ENCODE results near the gene APOM.
A peak's percentile ranks its signal among the peaks of the same experiment; 100 is the strongest.

APOM gene

GRCh38 chr6:31658158-31658688 lies 2.5 kb downstream of the APOM start:
- DNase-seq (ENCODE audit: low spot score), result no peak
- no peak for FAIRE-seq

- DNase-seq (ENCODE audit: low spot score) (no peak), FAIRE-seq (no peak)
Measured at GRCh38 chr6:31658983-31659648, 3.4 kb downstream of the APOM start.

- DNase-seq (ENCODE audit: low spot score) (no peak), FAIRE-seq (no peak)
Measured at GRCh38 chr6:31659649-31660380, 4.1 kb downstream of the APOM start.

- DNase-seq (ENCODE audit: low spot score) (peak; percentile 58), FAIRE-seq (no peak)
Measured at GRCh38 chr6:31660381-31661261, 4.9 kb downstream of the APOM start, which contains the start of gene C6orf47. Gene C6orf47 (minus strand): TSS chr6:31660778. CDS start chr6:31659947, 831 bp downstream.

GRCh38 chr6:31661262-31662123 lies 5.8 kb downstream of the APOM start:
- DNase-seq (ENCODE audit: low spot score), result no peak
- no peak for FAIRE-seq

- FAIRE-seq (no peak), DNase-seq (ENCODE audit: low spot score) (no peak)
Measured at GRCh38 chr6:31662124-31662723, 6.5 kb downstream of the APOM start.

GRCh38 chr6:31663126-31663960 lies 7.6 kb downstream of the APOM start:
- DNase-seq (ENCODE audit: low spot score) (no peak), FAIRE-seq (no peak)

GRCh38 chr6:31663961-31664789 lies 8.5 kb downstream of the APOM start:
- FAIRE-seq (no peak), DNase-seq (ENCODE audit: low spot score) (peak; percentile 65)

GRCh38 chr6:31664790-31665500 lies 9.3 kb downstream of the APOM start, which contains the start of gene GPANK1:
Gene GPANK1 (minus strand): TSS chr6:31664997. CDS start chr6:31664478, 519 bp downstream.
- FAIRE-seq (no peak), DNase-seq (ENCODE audit: low spot score) (peak; percentile 45)

GRCh38 chr6:31665501-31666336 lies 10.0 kb downstream of the APOM start, which contains the start of gene CSNK2B:
Gene CSNK2B (plus strand): TSS chr6:31666080. CDS start chr6:31666832, 752 bp downstream.
- FAIRE-seq (peak; percentile 52), DNase-seq (ENCODE audit: low spot score) (peak; percentile 90)

GRCh38 chr6:31666337-31666965 lies 10.8 kb downstream of the APOM start:
- FAIRE-seq (no peak), DNase-seq (ENCODE audit: low spot score) (no peak)

GRCh38 chr6:31669676-31670075 lies 14.0 kb downstream of the APOM start, which contains the start of gene LY6G5B:
Gene LY6G5B (plus strand): TSS chr6:31669976. CDS start chr6:31670951, 975 bp downstream.
- no peak for DNase-seq (ENCODE audit: low spot score)
- no peak for FAIRE-seq

- no peak for DNase-seq (ENCODE audit: low spot score)
- FAIRE-seq, result no peak
Measured at GRCh38 chr6:31676322-31676903, 20.7 kb downstream of the APOM start.

GRCh38 chr6:31676904-31677303 lies 21.2 kb downstream of the APOM start:
- DNase-seq (ENCODE audit: low spot score) (no peak), FAIRE-seq (no peak)

- FAIRE-seq, result no peak
- DNase-seq (ENCODE audit: low spot score), result no peak
Measured at GRCh38 chr6:31677955-31678354, 22.3 kb downstream of the APOM start.

Measured in RCC 7860 (cell line).